ENCODE results near the gene ACOX3. TPM values are rescaled to one million over a fixed set of nuclear protein-coding genes. Genes with fewer than 3 reads are reported as not detected.

The ACOX3 gene
- total RNA-seq, 4 donors from 2014 or later = 17.3 to 36.0 (median 24.5) TPM

DNA sequence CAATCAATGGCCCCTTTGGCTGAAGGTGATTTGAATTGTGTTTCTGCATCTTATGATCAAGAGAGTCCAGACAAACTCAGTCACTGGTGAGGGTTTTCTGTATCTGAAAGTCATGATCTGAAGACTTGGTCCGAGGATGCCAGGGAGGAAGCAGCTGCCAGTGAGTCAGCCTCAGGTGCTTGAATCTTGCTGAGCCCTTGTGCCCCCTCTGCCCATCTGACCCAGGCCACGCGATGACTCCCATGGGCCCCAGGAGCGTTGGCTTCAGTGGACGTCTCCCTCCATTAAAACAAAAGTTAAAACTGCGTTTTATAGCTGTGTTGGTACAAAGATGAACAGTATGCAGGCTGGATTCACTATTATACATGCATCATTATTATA is 109.0 kb downstream of the ACOX3 start:
- peaks cover 0 to 20% (median 1%) of the 10 kb centered on the region in 4 donors for H3K9me3 ChIP-seq
- WGBS, 2 donors = 74 to 76% methylated on average over 6 of the region's 6 CpGs
- H3K27me3 ChIP-seq = no peaks in the 10 kb centered on the region
- no peak overlapping the region for H3K27ac ChIP-seq
- H3K36me3 ChIP-seq = no peaks in the 10 kb centered on the region
- TF ChIP-seq POLR2A (IDR thresholded peaks at IDR 0.05) (no peak), EP300 (IDR thresholded peaks at IDR 0.05) (no peak)
- TF ChIP-seq, protein P1, sequence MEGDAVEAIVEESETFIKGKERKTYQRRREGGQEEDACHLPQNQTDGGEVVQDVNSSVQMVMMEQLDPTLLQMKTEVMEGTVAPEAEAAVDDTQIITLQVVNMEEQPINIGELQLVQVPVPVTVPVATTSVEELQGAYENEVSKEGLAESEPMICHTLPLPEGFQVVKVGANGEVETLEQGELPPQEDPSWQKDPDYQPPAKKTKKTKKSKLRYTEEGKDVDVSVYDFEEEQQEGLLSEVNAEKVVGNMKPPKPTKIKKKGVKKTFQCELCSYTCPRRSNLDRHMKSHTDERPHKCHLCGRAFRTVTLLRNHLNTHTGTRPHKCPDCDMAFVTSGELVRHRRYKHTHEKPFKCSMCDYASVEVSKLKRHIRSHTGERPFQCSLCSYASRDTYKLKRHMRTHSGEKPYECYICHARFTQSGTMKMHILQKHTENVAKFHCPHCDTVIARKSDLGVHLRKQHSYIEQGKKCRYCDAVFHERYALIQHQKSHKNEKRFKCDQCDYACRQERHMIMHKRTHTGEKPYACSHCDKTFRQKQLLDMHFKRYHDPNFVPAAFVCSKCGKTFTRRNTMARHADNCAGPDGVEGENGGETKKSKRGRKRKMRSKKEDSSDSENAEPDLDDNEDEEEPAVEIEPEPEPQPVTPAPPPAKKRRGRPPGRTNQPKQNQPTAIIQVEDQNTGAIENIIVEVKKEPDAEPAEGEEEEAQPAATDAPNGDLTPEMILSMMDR (IDR thresholded peaks at IDR 0.05) = no peak
- H3K4me3 ChIP-seq = no peak overlapping the region
- no peak for DNase-seq (ENCODE audit: low spot score in 2 of 2)
- H3K4me1 ChIP-seq = no peaks in the 10 kb centered on the region

DNA sequence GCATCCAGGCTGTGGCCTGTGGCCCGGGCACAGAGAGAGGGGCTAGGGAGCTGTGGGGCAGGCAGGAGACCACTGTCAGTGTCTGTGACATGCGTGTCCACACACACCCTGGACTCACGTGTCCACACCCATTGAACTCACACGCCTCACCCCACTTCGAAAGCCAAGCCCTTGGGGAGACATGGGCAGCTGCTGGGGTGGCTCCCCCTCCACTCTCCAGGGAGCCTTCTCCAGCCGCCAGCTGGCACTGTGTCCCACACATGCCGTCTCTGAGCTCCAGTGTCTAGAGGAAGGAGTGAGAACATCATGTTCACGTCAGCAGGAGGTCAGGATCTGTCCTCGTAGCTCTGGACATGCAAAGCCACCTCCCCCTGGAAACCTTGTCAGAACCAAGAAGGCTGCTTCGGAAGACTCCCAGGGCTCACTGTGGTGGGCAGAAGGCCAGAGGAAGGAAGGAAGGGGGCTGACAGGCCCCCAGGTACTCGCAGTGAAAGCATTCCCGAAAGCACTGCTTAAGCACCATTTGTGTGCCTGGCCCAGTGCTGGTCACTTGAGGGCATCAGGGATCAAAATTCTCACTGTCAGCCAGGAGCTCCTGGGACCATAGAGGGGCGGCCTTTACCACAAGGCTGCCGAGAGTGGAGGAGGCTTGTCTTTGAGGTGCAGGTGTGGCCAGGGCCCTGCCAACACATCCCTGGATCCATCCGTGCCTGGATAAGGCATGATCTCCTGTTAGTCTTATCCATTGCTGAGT is 109.5 kb downstream of the ACOX3 start:
- Histone ChIP-seq H3K27me3 (no peaks in the 10 kb centered on the region), H3K4me3 (no peak overlapping the region), H3K27ac (no peak overlapping the region), H3K36me3 (no peaks in the 10 kb centered on the region), H3K4me1 (no peaks in the 10 kb centered on the region), H3K9me3 (peaks cover 0 to 21% (median 1%) of the 10 kb centered on the region in 4 donors)
- WGBS, 2 donors = 59 to 64% methylated on average over 15 of the region's 15 CpGs
- TF ChIP-seq POLR2A (IDR thresholded peaks at IDR 0.05) = no peak
- TF ChIP-seq EP300 (IDR thresholded peaks at IDR 0.05) = peak in 1 of 2 donors; percentile 19
- peak in 1 of 2 donors; percentile 42 for DNase-seq (ENCODE audit: low spot score in 2 of 2)

DNA sequence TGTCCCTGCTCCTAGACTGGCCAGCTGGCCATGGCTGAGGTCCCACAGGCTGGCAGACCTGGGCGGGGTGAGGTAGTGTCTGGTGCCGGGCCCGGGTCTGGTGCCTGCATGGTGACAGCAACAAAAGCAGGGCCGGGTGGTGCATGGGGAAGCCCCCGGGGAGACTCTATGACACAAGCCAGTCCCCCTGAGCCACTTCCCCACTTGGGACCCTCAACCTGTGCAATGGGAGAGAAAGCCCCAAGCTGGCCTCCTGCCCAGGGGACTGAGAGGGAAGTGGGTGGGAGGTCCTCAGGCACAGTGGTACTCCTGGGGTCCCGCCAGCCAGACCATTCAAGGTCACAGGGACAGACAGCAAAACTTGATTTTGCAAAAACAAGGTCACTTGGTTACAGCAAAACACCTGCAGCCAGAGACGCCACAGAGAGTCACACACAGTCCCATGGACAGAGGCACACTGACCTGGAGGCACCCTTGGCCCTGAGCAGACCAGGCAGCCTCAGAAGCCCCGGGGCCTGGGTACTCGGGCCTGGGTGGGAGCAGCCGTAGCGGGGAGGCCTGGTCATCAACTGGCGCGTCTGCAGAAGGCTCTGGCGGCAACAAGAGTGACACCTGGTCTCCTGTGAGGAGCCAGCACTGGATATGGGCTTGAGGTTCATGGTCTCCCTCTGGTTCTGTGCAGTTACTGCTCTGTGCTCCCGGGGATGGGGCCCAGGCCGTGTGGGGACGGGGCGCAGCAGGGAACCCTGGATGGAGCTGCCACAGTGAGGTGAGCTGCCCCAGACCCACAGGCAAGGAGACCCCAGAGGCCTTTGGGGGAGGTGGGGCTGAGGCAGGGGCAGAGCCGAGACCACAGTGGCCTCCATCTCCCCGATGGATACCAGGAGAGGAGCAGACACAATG is 110.4 kb downstream of the ACOX3 start:
- H3K27ac ChIP-seq = no peak overlapping the region
- TF ChIP-seq EP300 (IDR thresholded peaks at IDR 0.05) (no peak), POLR2A (IDR thresholded peaks at IDR 0.05) (no peak)
- TF ChIP-seq, protein P1 (IDR thresholded peaks at IDR 0.05) = no peak
- DNase-seq (ENCODE audit: low spot score in 2 of 2) = no peak
- no peak overlapping the region for H3K4me3 ChIP-seq
- H3K27me3 ChIP-seq = no peaks in the 10 kb centered on the region
- H3K36me3 ChIP-seq = no peaks in the 10 kb centered on the region
- WGBS, 2 donors = 79 to 80% methylated on average over 10 to 15 of the region's 20 CpGs
- H3K9me3 ChIP-seq = peaks cover 0 to 21% (median 0%) of the 10 kb centered on the region in 4 donors
- no peaks in the 10 kb centered on the region for H3K4me1 ChIP-seq

DNA sequence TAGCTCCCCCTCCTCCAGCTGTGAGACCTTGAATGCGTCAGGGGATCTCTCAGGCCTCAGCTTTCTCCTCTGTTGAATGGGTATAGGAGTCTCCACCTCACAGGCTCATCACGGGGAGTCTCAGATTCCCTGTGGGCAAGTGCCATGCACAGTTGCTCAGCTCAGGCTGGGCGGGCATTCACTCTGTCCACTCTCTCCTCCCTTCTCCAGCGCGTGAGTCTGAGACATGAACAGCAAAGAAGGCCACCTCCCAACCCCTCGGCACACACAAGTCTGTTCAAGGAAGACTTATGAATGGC is 111.0 kb downstream of the ACOX3 start:
- DNase-seq (ENCODE audit: low spot score in 2 of 2) = no peak
- WGBS, 2 donors = 80 to 81% methylated on average over 6 of the region's 6 CpGs

DNA sequence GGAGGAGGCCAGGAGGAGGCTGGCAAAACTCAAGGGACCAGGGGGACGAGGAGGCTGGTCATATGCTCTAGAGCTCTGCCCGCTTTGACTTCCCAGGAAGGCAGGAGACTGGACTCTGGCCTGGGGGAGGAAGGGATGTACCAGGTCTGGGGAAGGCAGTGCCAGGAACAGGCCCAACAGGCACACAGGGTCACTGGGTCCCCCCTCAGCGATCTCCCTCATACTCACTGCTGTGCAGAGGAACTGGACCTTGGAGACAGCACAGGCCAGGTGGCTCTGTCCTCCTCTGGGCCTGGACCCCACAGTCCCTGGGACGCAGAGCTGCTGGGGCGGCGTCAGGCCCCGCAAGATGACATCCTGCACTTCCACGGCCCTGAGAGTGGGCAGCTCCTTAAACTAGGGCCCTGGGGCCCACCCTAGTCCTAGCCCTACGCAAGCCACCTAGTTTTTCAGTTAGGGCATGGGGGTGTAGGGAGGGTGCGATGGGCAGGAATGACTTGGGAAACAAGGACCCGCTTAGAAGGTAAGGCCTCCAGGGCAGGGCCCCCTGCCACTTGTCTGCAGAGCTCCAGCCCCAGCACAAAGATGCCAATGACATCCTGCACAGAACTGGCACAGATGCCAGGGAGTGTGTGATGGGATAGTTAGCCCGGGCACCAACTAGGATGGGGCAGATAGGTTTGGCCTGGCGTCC is 111.5 kb downstream of the ACOX3 start:
- Histone ChIP-seq H3K4me3 (no peak overlapping the region), H3K27ac (no peak overlapping the region), H3K4me1 (no peaks in the 10 kb centered on the region), H3K27me3 (no peaks in the 10 kb centered on the region), H3K9me3 (peaks cover 0 to 25% (median 0%) of the 10 kb centered on the region in 4 donors), H3K36me3 (no peaks in the 10 kb centered on the region)
- no peak for DNase-seq (ENCODE audit: low spot score in 2 of 2)
- no peak for TF ChIP-seq POLR2A (IDR thresholded peaks at IDR 0.05)
- 81 to 87% methylated on average over 7 to 8 of the region's 13 CpGs for WGBS, 2 donors

More for the DNA sequence above, 111.0 kb downstream of the ACOX3 start:
- peaks cover 0 to 20% (median 0%) of the 10 kb centered on the region in 4 donors for H3K9me3 ChIP-seq
- no peaks in the 10 kb centered on the region for H3K36me3 ChIP-seq
- H3K27me3 ChIP-seq = no peaks in the 10 kb centered on the region
- H3K4me3 ChIP-seq = no peak overlapping the region
- H3K4me1 ChIP-seq = no peaks in the 10 kb centered on the region
- no peak overlapping the region for H3K27ac ChIP-seq
- TF ChIP-seq, protein P1 (IDR thresholded peaks at IDR 0.05) = no peak
- TF ChIP-seq EP300 (IDR thresholded peaks at IDR 0.05) (no peak), POLR2A (IDR thresholded peaks at IDR 0.05) (no peak)
